HEK293 (cell line): Measurements from ENCODE around the gene GPT2.

Experiments
- CTCF ChIA-PET: fragments of 350-600 bp; formaldehyde crosslinking; extraction: SDS; loops from one replicate; lab custom pipeline; 2021; ENCODE audit warnings: antibody characterized with exemption; lab: Yijun Ruan, JAX
- POLR2A ChIA-PET: fragments of 300-600 bp; formaldehyde crosslinking; extraction: SDS; loops from one replicate; lab custom pipeline; 2020; ENCODE audit warnings: antibody characterized with exemption, inconsistent platforms; lab: Yijun Ruan, JAX
- H3K27ac ChIP-seq: fragments of 200-500 bp; sonication (Bioruptor generic); 2 replicates; pipeline ENCODE4 v1.5.1; 2014; ENCODE audit warnings: low read depth, low read length, control low read depth, inconsistent platforms; ENCODE audit errors: extremely low read depth
- H3K36me3 ChIP-seq, 2 experiments: fragments of 200-500 bp in 1 of 2; sonication (Bioruptor generic) in 1 of 2; 1 replicate in 1 of 2; 2 replicates in 1 of 2; pipeline ENCODE4 v1.5.1; 2014 to 2017; ENCODE audit warnings: inconsistent platforms in 2 of 2, low read length in 2 of 2; ENCODE audit not compliant: control insufficient read depth in 2 of 2, insufficient read depth in 1 of 2
- H3K4me1 ChIP-seq: fragments of 200-500 bp; sonication (Bioruptor generic); 2 replicates; pipeline ENCODE4 v1.5.1; 2014; ENCODE audit warnings: mild to moderate bottlenecking, low read length, inconsistent platforms; ENCODE audit not compliant: control insufficient read depth, insufficient read depth
- H3K4me3 ChIP-seq: 2 replicates; pipeline ENCODE4 v1.5.1; 2011; ENCODE audit warnings: low read depth, mild to moderate bottlenecking, control low read depth, low read length, moderate library complexity
- H3K9me3 ChIP-seq: fragments of 200-500 bp; sonication (Bioruptor generic); 2 replicates; pipeline ENCODE4 v1.5.1; 2014; ENCODE audit warnings: low read depth, low read length, inconsistent platforms; ENCODE audit not compliant: control insufficient read depth, insufficient read depth
- FEZF1 ChIP-seq: fragments of 450-650 bp; formaldehyde crosslinking; IDR thresholded peaks from 2 replicates; pipeline ENCODE4 v1.5.1; 2016; ENCODE audit warnings: missing biosample characterization, missing genetic modification characterization
- HOXA7 ChIP-seq: sonication (generic); formaldehyde crosslinking; IDR thresholded peaks from 2 replicates; pipeline ENCODE4 v1.8.1; 2022; ENCODE audit warnings: missing genetic modification reagents, borderline replicate concordance
- HOXD13 ChIP-seq: sonication (generic); formaldehyde crosslinking; IDR thresholded peaks from 2 replicates; pipeline ENCODE4 v1.8.0; 2022; ENCODE audit warnings: missing genetic modification reagents, borderline replicate concordance
- MEIS1 ChIP-seq: sonication (generic); formaldehyde crosslinking; IDR thresholded peaks from 2 replicates; pipeline ENCODE4 v1.8.1; 2022; ENCODE audit warnings: missing genetic modification reagents, mild to moderate bottlenecking, borderline replicate concordance
- OVOL3 ChIP-seq: fragments of 450-650 bp; formaldehyde crosslinking; IDR thresholded peaks from 2 replicates; pipeline ENCODE4 v1.5.1; 2016; ENCODE audit warnings: missing biosample characterization, missing genetic modification characterization
- PRDM6 ChIP-seq: fragments of 450-650 bp; formaldehyde crosslinking; IDR thresholded peaks from 2 replicates; pipeline ENCODE4 v1.5.1; 2017; ENCODE audit warnings: missing biosample characterization, missing genetic modification characterization
- SCRT2 ChIP-seq: fragments of 450-650 bp; formaldehyde crosslinking; IDR thresholded peaks from 2 replicates; pipeline ENCODE4 v1.5.1; 2016; ENCODE audit warnings: missing biosample characterization, missing genetic modification characterization
- SP7 ChIP-seq: fragments of 450-650 bp; formaldehyde crosslinking; IDR thresholded peaks from 2 replicates; pipeline ENCODE4 v1.5.1; 2016; ENCODE audit warnings: missing biosample characterization, missing genetic modification characterization
- YY2 ChIP-seq: fragments of 450-650 bp; formaldehyde crosslinking; IDR thresholded peaks from 2 replicates; pipeline ENCODE4 v1.5.1; 2016; ENCODE audit warnings: missing biosample characterization, missing genetic modification characterization
- ZBTB1 ChIP-seq: fragments of 450-650 bp; formaldehyde crosslinking; IDR thresholded peaks from 2 replicates; pipeline ENCODE4 v1.5.1; 2016; ENCODE audit warnings: missing biosample characterization, missing genetic modification characterization
- ZBTB26 ChIP-seq: fragments of 450-650 bp; formaldehyde crosslinking; optimal IDR thresholded peaks from 2 replicates; pipeline ENCODE3; 2016; ENCODE audit warnings: missing biosample characterization, mild to moderate bottlenecking, missing genetic modification characterization
- ZBTB48 ChIP-seq: fragments of 450-650 bp; formaldehyde crosslinking; IDR thresholded peaks from 2 replicates; pipeline ENCODE4 v1.5.1; 2016; ENCODE audit warnings: missing biosample characterization, missing genetic modification characterization
- ZBTB8A ChIP-seq: fragments of 450-650 bp; formaldehyde crosslinking; IDR thresholded peaks from 2 replicates; pipeline ENCODE4 v1.5.1; 2016; ENCODE audit warnings: missing biosample characterization, missing genetic modification characterization
- ZFP37 ChIP-seq: fragments of 450-650 bp; formaldehyde crosslinking; IDR thresholded peaks from 2 replicates; pipeline ENCODE4 v1.5.1; 2016; ENCODE audit warnings: missing biosample characterization, missing genetic modification characterization
- ZIC2 ChIP-seq: fragments of 450-650 bp; formaldehyde crosslinking; IDR thresholded peaks from 2 replicates; pipeline ENCODE4 v1.5.1; 2016; ENCODE audit warnings: missing biosample characterization, missing genetic modification characterization
- ZNF146 ChIP-seq: fragments of 450-650 bp; formaldehyde crosslinking; IDR thresholded peaks from 2 replicates; pipeline ENCODE4 v1.5.1; 2016; ENCODE audit warnings: missing biosample characterization, missing genetic modification characterization
- ZNF157 ChIP-seq: fragments of 450-650 bp; formaldehyde crosslinking; IDR thresholded peaks from 2 replicates; pipeline ENCODE4 v1.5.1; 2016; ENCODE audit warnings: missing biosample characterization, missing genetic modification characterization
- ZNF16 ChIP-seq: fragments of 450-650 bp; formaldehyde crosslinking; IDR thresholded peaks from 2 replicates; pipeline ENCODE4 v1.5.1; 2016; ENCODE audit warnings: low read depth, missing biosample characterization, missing genetic modification characterization
- ZNF302 ChIP-seq: fragments of 450-650 bp; formaldehyde crosslinking; IDR thresholded peaks from 2 replicates; pipeline ENCODE4 v1.5.1; 2016; ENCODE audit warnings: missing biosample characterization, missing genetic modification characterization, low read depth
- ZNF311 ChIP-seq: fragments of 450-650 bp; formaldehyde crosslinking; IDR thresholded peaks from 2 replicates; pipeline ENCODE4 v1.5.1; 2017; ENCODE audit warnings: missing biosample characterization, missing genetic modification characterization, borderline replicate concordance
- ZNF426 ChIP-seq: fragments of 450-650 bp; formaldehyde crosslinking; IDR thresholded peaks from 2 replicates; pipeline ENCODE4 v1.5.1; 2017; ENCODE audit warnings: missing biosample characterization, missing genetic modification characterization, mild to moderate bottlenecking, inconsistent platforms, moderate library complexity
- ZNF514 ChIP-seq: fragments of 450-650 bp; formaldehyde crosslinking; IDR thresholded peaks from 2 replicates; pipeline ENCODE4 v1.5.1; 2016; ENCODE audit warnings: missing biosample characterization, missing genetic modification characterization
- ZNF548 ChIP-seq: fragments of 450-650 bp; formaldehyde crosslinking; IDR thresholded peaks from 2 replicates; pipeline ENCODE4 v1.5.1; 2016; ENCODE audit warnings: missing biosample characterization, missing genetic modification characterization
- ZNF580 ChIP-seq: fragments of 450-650 bp; formaldehyde crosslinking; IDR thresholded peaks from 2 replicates; pipeline ENCODE4 v1.5.1; 2016; ENCODE audit warnings: missing biosample characterization, missing genetic modification characterization
- ZNF610 ChIP-seq: fragments of 450-650 bp; formaldehyde crosslinking; IDR thresholded peaks from 2 replicates; pipeline ENCODE4 v1.5.1; 2016; ENCODE audit warnings: missing biosample characterization, missing genetic modification characterization, borderline replicate concordance
- ZNF623 ChIP-seq: fragments of 450-650 bp; formaldehyde crosslinking; IDR thresholded peaks from 2 replicates; pipeline ENCODE4 v1.5.1; 2016; ENCODE audit warnings: missing biosample characterization, missing genetic modification characterization
- ZNF777 ChIP-seq: fragments of 450-650 bp; formaldehyde crosslinking; IDR thresholded peaks from 2 replicates; pipeline ENCODE4 v1.5.1; 2017; ENCODE audit warnings: missing biosample characterization, missing genetic modification characterization, borderline replicate concordance
- ZSCAN5A ChIP-seq: fragments of 450-650 bp; formaldehyde crosslinking; IDR thresholded peaks from 2 replicates; pipeline ENCODE4 v1.5.1; 2016; ENCODE audit warnings: missing biosample characterization, missing genetic modification characterization
- TF ChIP-seq, protein P1 (sequence below): sonication (generic); formaldehyde crosslinking; IDR thresholded peaks from 2 replicates; pipeline ENCODE4 v1.8.1; 2022; ENCODE audit warnings: mild to moderate bottlenecking, moderate library complexity, missing genetic modification reagents
- TF ChIP-seq, protein P2 (sequence below): fragments of 450-650 bp; formaldehyde crosslinking; IDR thresholded peaks from 2 replicates; pipeline ENCODE4 v1.5.1; 2016; ENCODE audit warnings: missing biosample characterization, missing genetic modification characterization

Gene GPT2

GRCh38 chr16:46883353-46883689, 841 bp upstream of the GPT2 start (continued):
- no peak for TF ChIP-seq PRDM6 (tag by site-specific recombination)
- no peak for TF ChIP-seq ZBTB1 (tag by site-specific recombination)
- no peak for TF ChIP-seq ZBTB8A (tag by site-specific recombination)
- no peak for TF ChIP-seq YY2

- peaks cover 6% of the 10 kb centered on the region; the same call in 1 of the 2 replicates for H3K4me1 ChIP-seq
- CTCF ChIA-PET = interaction anchor here (0.8 to 2.2 kb wide), 3 partner anchors 11 to 30 kb away, joined by 3 to 6 read pairs (median 4); no protein-coding TSS in a partner anchor
- peak overlapping the region; percentile 80 for H3K4me3 ChIP-seq
- H3K36me3 ChIP-seq = peaks cover 0 to 25% of the 10 kb centered on the region in 2 experiments; a peak in 2 of 3 replicates
- H3K27ac ChIP-seq = peak overlapping the region; percentile 64; the same call in 1 of the 2 replicates
- H3K9me3 ChIP-seq = no peaks in the 10 kb centered on the region
- POLR2A ChIA-PET = interaction anchor here (1.0 to 1.7 kb wide), 10 partner anchors 11 to 576 kb away, joined by 3 to 6 read pairs (median 4); partner anchors contain the start of genes ITFG1 and PHKB
- TF ChIP-seq ZNF311 (no peak), ZNF16 (tag by site-specific recombination) (no peak), ZNF514 (tag by site-specific recombination) (no peak), ZNF302 (no peak), ZNF548 (tag by site-specific recombination) (no peak), ZNF146 (tag by site-specific recombination) (no peak), ZNF157 (tag by site-specific recombination) (no peak), SP7 (tag by site-specific recombination) (no peak), YY2 (no peak), FEZF1 (tag by site-specific recombination) (no peak), ZNF426 (tag by site-specific recombination) (no peak), HOXD13 (CRISPR knock-in tag) (no peak), ZFP37 (no peak), ZNF623 (tag by site-specific recombination) (no peak), ZNF610 (tag by site-specific recombination) (no peak), HOXA7 (no peak), ZBTB48 (tag by site-specific recombination) (no peak), ZNF580 (tag by site-specific recombination) (no peak), OVOL3 (tag by site-specific recombination) (no peak), MEIS1 (no peak), ZNF777 (tag by site-specific recombination) (no peak), SCRT2 (peak; percentile 98), ZSCAN5A (no peak), ZBTB26 (peak; percentile 74), ZIC2 (tag by site-specific recombination) (peak; percentile 48)
- TF ChIP-seq, protein P1, sequence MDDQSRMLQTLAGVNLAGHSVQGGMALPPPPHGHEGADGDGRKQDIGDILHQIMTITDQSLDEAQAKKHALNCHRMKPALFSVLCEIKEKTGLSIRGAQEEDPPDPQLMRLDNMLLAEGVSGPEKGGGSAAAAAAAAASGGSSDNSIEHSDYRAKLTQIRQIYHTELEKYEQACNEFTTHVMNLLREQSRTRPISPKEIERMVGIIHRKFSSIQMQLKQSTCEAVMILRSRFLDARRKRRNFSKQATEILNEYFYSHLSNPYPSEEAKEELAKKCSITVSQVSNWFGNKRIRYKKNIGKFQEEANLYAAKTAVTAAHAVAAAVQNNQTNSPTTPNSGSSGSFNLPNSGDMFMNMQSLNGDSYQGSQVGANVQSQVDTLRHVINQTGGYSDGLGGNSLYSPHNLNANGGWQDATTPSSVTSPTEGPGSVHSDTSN (CRISPR knock-in tag) = 0 out of 2 replicates have a peak, but pooled peaks have one; percentile 51
- TF ChIP-seq, protein P2, sequence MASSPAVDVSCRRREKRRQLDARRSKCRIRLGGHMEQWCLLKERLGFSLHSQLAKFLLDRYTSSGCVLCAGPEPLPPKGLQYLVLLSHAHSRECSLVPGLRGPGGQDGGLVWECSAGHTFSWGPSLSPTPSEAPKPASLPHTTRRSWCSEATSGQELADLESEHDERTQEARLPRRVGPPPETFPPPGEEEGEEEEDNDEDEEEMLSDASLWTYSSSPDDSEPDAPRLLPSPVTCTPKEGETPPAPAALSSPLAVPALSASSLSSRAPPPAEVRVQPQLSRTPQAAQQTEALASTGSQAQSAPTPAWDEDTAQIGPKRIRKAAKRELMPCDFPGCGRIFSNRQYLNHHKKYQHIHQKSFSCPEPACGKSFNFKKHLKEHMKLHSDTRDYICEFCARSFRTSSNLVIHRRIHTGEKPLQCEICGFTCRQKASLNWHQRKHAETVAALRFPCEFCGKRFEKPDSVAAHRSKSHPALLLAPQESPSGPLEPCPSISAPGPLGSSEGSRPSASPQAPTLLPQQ (tag by site-specific recombination) = 0 out of 2 replicates have a peak, but pooled peaks have one; percentile 7
Observed at GRCh38 chr16:46884513-46885293, 541 bp downstream of the GPT2 start.
